ENCODE results near the gene KIF26A.

DNA sequence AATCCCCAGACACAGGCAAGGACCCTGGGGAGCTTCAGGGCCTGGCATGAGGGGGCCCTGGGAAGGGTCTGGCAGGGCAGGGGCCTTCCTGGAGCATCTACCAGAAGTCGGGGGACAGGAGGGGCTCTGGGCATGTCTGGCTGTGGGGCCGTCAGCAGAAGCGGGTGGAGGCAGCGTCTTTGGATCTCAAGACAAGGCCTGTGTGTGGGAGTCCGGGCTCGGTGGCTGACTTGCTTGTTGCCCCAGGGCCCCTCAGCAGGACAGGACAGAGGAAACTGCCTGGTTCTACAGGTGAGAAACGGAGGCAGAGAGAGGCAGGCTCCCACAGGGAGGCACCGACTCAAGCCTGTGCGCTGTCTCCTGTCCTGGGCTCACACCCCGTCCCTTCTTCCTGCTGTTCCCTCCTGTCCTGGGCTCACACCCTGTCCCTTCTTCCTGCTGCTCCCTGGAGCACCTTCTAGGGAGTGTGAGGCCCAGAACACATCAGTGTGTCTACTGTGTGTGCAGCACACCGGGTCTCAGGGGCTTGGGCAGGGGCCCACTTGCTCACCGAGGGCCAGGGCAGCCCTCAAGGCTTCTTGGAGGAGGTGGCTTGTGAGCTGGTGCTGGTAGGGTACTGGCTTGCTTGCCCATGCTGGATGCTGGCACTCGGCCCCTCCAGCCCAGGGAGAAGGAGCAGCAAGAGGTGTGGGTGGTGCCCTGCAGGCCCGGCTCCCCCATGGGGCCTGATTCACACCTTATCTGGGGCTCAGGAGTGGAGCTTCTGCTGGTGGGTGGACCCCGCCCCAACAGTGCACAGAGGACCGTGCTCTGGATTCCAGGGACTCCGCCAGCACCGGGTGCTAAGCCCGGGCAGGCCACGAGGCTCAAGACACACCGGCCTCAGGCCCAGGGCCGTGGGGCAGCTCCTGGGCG, 38.0 kb upstream of the KIF26A start:
- TF ChIP-seq, protein P1, sequence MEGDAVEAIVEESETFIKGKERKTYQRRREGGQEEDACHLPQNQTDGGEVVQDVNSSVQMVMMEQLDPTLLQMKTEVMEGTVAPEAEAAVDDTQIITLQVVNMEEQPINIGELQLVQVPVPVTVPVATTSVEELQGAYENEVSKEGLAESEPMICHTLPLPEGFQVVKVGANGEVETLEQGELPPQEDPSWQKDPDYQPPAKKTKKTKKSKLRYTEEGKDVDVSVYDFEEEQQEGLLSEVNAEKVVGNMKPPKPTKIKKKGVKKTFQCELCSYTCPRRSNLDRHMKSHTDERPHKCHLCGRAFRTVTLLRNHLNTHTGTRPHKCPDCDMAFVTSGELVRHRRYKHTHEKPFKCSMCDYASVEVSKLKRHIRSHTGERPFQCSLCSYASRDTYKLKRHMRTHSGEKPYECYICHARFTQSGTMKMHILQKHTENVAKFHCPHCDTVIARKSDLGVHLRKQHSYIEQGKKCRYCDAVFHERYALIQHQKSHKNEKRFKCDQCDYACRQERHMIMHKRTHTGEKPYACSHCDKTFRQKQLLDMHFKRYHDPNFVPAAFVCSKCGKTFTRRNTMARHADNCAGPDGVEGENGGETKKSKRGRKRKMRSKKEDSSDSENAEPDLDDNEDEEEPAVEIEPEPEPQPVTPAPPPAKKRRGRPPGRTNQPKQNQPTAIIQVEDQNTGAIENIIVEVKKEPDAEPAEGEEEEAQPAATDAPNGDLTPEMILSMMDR (IDR thresholded peaks at IDR 0.05; ENCODE audit: low read depth, low read length): no peak
- no peak for TF ChIP-seq POLR2A (IDR thresholded peaks at IDR 0.05; ENCODE audit: extremely low read depth, insufficient read length)
- TF ChIP-seq, protein P2, sequence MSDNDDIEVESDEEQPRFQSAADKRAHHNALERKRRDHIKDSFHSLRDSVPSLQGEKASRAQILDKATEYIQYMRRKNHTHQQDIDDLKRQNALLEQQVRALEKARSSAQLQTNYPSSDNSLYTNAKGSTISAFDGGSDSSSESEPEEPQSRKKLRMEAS (IDR thresholded peaks at IDR 0.05; ENCODE audit: low read depth, low read length): no peak
- no peak for TF ChIP-seq MYC (IDR thresholded peaks at IDR 0.05; ENCODE audit: low read depth, low read length)
